ENCODE measurements around the gene SLC38A7. TPM values are rescaled to one million over a fixed set of nuclear protein-coding genes. Genes with fewer than 3 reads are reported as not detected.

Gene SLC38A7
- total RNA-seq, 1 donor from 2014 or later: 9.8 TPM

DNA sequence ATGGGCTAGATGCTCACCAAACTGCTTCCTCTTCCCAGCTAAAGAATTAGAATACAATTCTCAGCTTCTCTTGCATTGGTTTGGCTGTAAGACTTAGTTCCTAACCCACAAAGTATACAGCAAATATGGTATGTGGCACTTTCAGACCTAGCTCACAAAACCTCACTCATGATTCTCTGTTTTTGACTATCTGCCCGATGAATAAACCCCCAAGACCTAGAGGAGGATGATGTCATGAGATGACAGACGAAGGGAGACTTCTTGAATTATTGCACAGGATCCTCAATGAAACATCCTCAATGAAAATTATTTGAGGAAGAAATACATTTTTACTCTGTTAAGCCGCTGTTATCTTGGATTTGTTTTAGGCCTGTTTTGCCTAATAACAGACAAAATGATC, 69.3 kb downstream of the SLC38A7 start:
- DNase-seq (ENCODE audit: low spot score): no peak
- H3K27ac Mint-ChIP-seq: peak overlapping the region; percentile 68
- peaks cover 14% of the 10 kb centered on the region for H3K4me1 Mint-ChIP-seq (ENCODE audit: low read depth)
- H3K9me3 Mint-ChIP-seq: no peaks in the 10 kb centered on the region
- intact Hi-C loops (cut with micrococcal nuclease): no loop called here
- no peaks in the 10 kb centered on the region for H3K27me3 Mint-ChIP-seq (ENCODE audit: low read depth)
- peaks cover 48% of the 10 kb centered on the region for H3K36me3 Mint-ChIP-seq (ENCODE audit: low read depth)
- H3K4me3 Mint-ChIP-seq (ENCODE audit: low read depth): no peak overlapping the region

Other genes with a start within 250 kb of the SLC38A7 start
- 3.1 and 3.6 TPM in 2 replicates for gene NDRG4, start 184.6 kb downstream of the SLC38A7 start, total RNA-seq
- 24.4 and 24.7 TPM in 2 replicates for gene SETD6, start 169.3 kb downstream of the SLC38A7 start, total RNA-seq
- gene CNOT1, start 54.9 kb downstream of the SLC38A7 start, total RNA-seq: 264 and 266 TPM in 2 replicates
- 121 and 123 TPM in 2 replicates for gene GOT2, start 49.5 kb upstream of the SLC38A7 start, total RNA-seq

All from activated T-helper 2 cell treated with anti-CD3 and anti-CD28 coated beads, Interferon-gamma antibody, Interleukin-2, Interleukin-4, amounts not matched to agents 10 μg/mL and 5 μg/mL and 100 μg/mL, durations not matched to agents 14 hours and 24 hours and 36 hours (primary cell).